GM23248 (cell line): Measurements from ENCODE around the gene AKAP12. TPM values are rescaled to one million over a fixed set of nuclear protein-coding genes. Genes with fewer than 3 reads are reported as not detected.

Experiments used
- DNase-seq: peaks from one replicate; pipeline ENCODE4 v3.0.0-alpha.2; 2015
- H2AFZ ChIP-seq: fragments of 200-600 bp; sonication (generic); 2 replicates; pipeline ENCODE4 v1.6.1; 2016; ENCODE audit warnings: antibody characterized with exemption
- H3F3A ChIP-seq: fragments of 200-600 bp; sonication (generic); 2 replicates; pipeline ENCODE4 v1.6.1; 2016; ENCODE audit warnings: mild to moderate bottlenecking, antibody characterized with exemption, mixed run types; ENCODE audit not compliant: insufficient read depth
- H3K27ac ChIP-seq: fragments of 200-600 bp; sonication (generic); 2 replicates; pipeline ENCODE4 v1.5.1; 2016; ENCODE audit warnings: mild to moderate bottlenecking
- H3K27me3 ChIP-seq: fragments of 200-600 bp; sonication (generic); replicated peaks from 2 replicates; pipeline ENCODE4 v1.6.1; 2016; ENCODE audit warnings: mild to moderate bottlenecking; ENCODE audit not compliant: insufficient read depth
- H3K36me3 ChIP-seq: fragments of 200-600 bp; sonication (generic); 2 replicates; pipeline ENCODE4 v1.6.1; 2016; ENCODE audit warnings: low read depth, mild to moderate bottlenecking
- H3K4me1 ChIP-seq: fragments of 200-600 bp; sonication (generic); 2 replicates; pipeline ENCODE4 v1.6.1; 2016; ENCODE audit warnings: mild to moderate bottlenecking; ENCODE audit not compliant: insufficient read depth
- H3K4me2 ChIP-seq: fragments of 200-600 bp; sonication (generic); one replicate; pipeline ENCODE4 v1.6.1; 2016; ENCODE audit warnings: mild to moderate bottlenecking; ENCODE audit not compliant: unreplicated experiment
- H3K4me3 ChIP-seq: fragments of 200-600 bp; sonication (generic); 2 replicates; pipeline ENCODE4 v1.5.1; 2016; ENCODE audit warnings: mild to moderate bottlenecking
- H3K79me2 ChIP-seq: fragments of 200-600 bp; sonication (generic); 2 replicates; pipeline ENCODE4 v1.6.1; 2016; ENCODE audit warnings: mild to moderate bottlenecking; ENCODE audit not compliant: insufficient read depth
- H3K9ac ChIP-seq: fragments of 200-600 bp; sonication (generic); 2 replicates; pipeline ENCODE4 v1.6.1; 2016; ENCODE audit warnings: mild to moderate bottlenecking
- H3K9me2 ChIP-seq: fragments of 200-600 bp; sonication (generic); 2 replicates; pipeline ENCODE4 v1.6.1; 2016; ENCODE audit warnings: mixed run types, mild to moderate bottlenecking, moderate library complexity; ENCODE audit not compliant: insufficient read depth
- H3K9me3 ChIP-seq: fragments of 200-600 bp; sonication (generic); one replicate; pipeline ENCODE4 v1.6.1; 2017; ENCODE audit warnings: low read depth
- H4K20me1 ChIP-seq: fragments of 200-600 bp; sonication (generic); 2 replicates; pipeline ENCODE4 v1.6.0; 2016; ENCODE audit not compliant: insufficient read depth
- EZH2 ChIP-seq: fragments of 200-600 bp; sonication (generic); IDR thresholded peaks from 2 replicates; pipeline ENCODE4 v1.6.1; 2018; ENCODE audit warnings: antibody characterized with exemption, mild to moderate bottlenecking; ENCODE audit not compliant: insufficient read depth, poor library complexity, severe bottlenecking
- EZH2phosphoT487 ChIP-seq: fragments of 200-600 bp; sonication (generic); IDR thresholded peaks from 2 replicates; pipeline ENCODE4 v1.6.1; 2018; ENCODE audit warnings: antibody characterized with exemption, moderate library complexity, mild to moderate bottlenecking, low read depth; ENCODE audit not compliant: insufficient read depth
- WGBS, 2 experiments: methylation state at CpG; one replicate each; pipeline ENCODE4 v1.1.6; 2015 to 2017; ENCODE audit warnings: low lambda C conversion rate in 2 of 2, low coverage in 1 of 2; ENCODE audit errors: missing lambda C conversion rate in 2 of 2; 5-methylcytosine and 5-hydroxymethylcytosine counted together
- in situ Hi-C: fragments of 300-500 bp; cut with MboI; formaldehyde crosslinking; loops from 2 replicates; pipeline ENCODE4 v1.15.0; 2020
- polyA plus RNA-seq: library from polyadenylated mRNA; unstranded; fragments of >200 nt; fragmentation: Nextera tagmentation; extraction: Ambion mirVana; gene quantifications from 2 replicates; pipeline ENCODE4 v1.2.1, GENCODE V29; 2016
- total RNA-seq: library from RNA; depleted of rRNA; stranded (reverse); fragments of >200 nt; shearing (Covaris generic); gene quantifications from 2 replicates; pipeline ENCODE4 v1.2.3, GENCODE V29; 2014

The AKAP12 gene
- total and polyA plus RNA-seq, 2 experiments from 2014 or later: 15.7 to 24.6 TPM

DNA sequence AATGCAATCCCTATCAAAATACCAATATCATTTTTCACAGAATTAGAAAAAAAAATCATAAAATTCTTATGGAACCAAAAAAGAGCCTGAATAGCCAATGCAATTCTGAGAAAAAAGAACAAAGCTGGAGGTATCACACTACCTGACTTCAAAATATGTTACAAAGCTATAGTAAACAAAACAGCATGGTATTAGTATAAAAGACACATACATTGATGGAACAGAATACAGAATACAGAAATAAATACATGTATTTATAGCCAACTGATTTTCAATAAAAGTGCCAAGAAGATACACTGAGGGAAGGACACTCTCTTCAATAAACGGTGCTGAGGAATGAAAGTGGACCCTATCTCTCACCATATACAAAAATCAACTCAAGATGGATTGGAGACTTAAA is 28.7 kb upstream of the AKAP12 start:
- no peak for DNase-seq
- Histone ChIP-seq H3K9ac (no peak overlapping the region), H3K9me2 (no peaks in the 10 kb centered on the region), H3K79me2 (no peaks in the 10 kb centered on the region), H2AFZ (no peak overlapping the region), H4K20me1 (no peaks in the 10 kb centered on the region), H3F3A (0 out of 2 replicates have a peak, but pooled peaks cover 5% of the 10 kb centered on the region), H3K27me3 (0 out of 2 replicates have a peak, but pooled peaks cover 8% of the 10 kb centered on the region), H3K4me1 (no peaks in the 10 kb centered on the region; the same call in 1 of the 2 replicates), H3K9me3 (no peaks in the 10 kb centered on the region), H3K4me2 (no peak overlapping the region), H3K4me3 (no peak overlapping the region), H3K27ac (no peak overlapping the region), H3K36me3 (no peaks in the 10 kb centered on the region)
- TF ChIP-seq EZH2: no peak
- no peak for TF ChIP-seq EZH2phosphoT487
- in situ Hi-C loops: no loop called here
- 92 to 95% methylated on average over 1 of the region's 1 CpG for WGBS, 2 experiments

GRCh38 chr6:151213352-151213751 is 26.4 kb upstream of the AKAP12 start:
- no peaks in the 10 kb centered on the region for H3K9me3 ChIP-seq
- H3K36me3 ChIP-seq: no peaks in the 10 kb centered on the region
- no peak overlapping the region for H3K27ac ChIP-seq
- H3K79me2 ChIP-seq: no peaks in the 10 kb centered on the region
- 0 out of 2 replicates have a peak, but pooled peaks cover 8% of the 10 kb centered on the region for H3K27me3 ChIP-seq
- no peak overlapping the region for H3K4me2 ChIP-seq
- no peak overlapping the region for H3K4me3 ChIP-seq
- TF ChIP-seq EZH2: no peak
- TF ChIP-seq EZH2phosphoT487: no peak
- no peaks in the 10 kb centered on the region; the same call in 1 of the 2 replicates for H3K4me1 ChIP-seq
- 83 to 85% methylated on average over 5 of the region's 5 CpGs for WGBS, 2 experiments
- H3K9me2 ChIP-seq: no peaks in the 10 kb centered on the region
- in situ Hi-C loops: no loop called here
- no peaks in the 10 kb centered on the region for H4K20me1 ChIP-seq
- DNase-seq: no peak
- 0 out of 2 replicates have a peak, but pooled peaks cover 5% of the 10 kb centered on the region for H3F3A ChIP-seq
- H2AFZ ChIP-seq: no peak overlapping the region
- no peak overlapping the region for H3K9ac ChIP-seq

DNA sequence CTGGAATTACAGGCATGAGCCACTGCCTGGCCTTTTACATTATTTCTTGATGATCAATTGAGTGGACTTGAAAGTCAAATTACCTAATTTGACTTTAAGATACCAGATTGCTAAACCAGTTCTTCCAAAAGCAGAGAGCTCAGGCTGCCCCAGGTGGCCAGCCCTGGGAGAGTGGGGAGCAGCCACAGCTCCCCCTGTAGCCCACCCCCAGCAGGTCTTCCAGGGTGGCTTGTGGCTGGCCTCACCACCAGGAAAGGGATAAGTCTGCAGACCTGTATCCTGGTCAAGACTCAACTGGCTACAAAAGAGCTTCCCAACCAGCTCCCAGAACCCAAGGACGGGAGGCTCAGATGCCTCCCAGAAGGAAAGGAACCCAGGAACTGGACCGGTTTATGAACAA is 23.8 kb upstream of the AKAP12 start:
- no peak overlapping the region for H2AFZ ChIP-seq
- no peaks in the 10 kb centered on the region for H3K9me2 ChIP-seq
- H3K4me3 ChIP-seq: no peak overlapping the region
- no peaks in the 10 kb centered on the region for H3K4me1 ChIP-seq
- DNase-seq: no peak
- H3K36me3 ChIP-seq: no peaks in the 10 kb centered on the region
- 0 out of 2 replicates have a peak, but pooled peaks cover 8% of the 10 kb centered on the region for H3K27me3 ChIP-seq
- H3K79me2 ChIP-seq: no peaks in the 10 kb centered on the region
- no peak overlapping the region for H3K4me2 ChIP-seq
- H3K27ac ChIP-seq: no peak overlapping the region
- 65 to 69% methylated on average over 2 of the region's 2 CpGs for WGBS, 2 experiments
- in situ Hi-C loops: no loop called here
- H3F3A ChIP-seq: no peaks in the 10 kb centered on the region
- no peaks in the 10 kb centered on the region for H3K9me3 ChIP-seq
- TF ChIP-seq EZH2phosphoT487 (no peak), EZH2 (no peak)
- no peak overlapping the region for H3K9ac ChIP-seq
- no peaks in the 10 kb centered on the region for H4K20me1 ChIP-seq

GRCh38 chr6:151216804-151217203 is 23.0 kb upstream of the AKAP12 start:
- no peak overlapping the region for H3K9ac ChIP-seq
- in situ Hi-C loops: no loop called here
- no peaks in the 10 kb centered on the region for H3K9me3 ChIP-seq
- no peaks in the 10 kb centered on the region for H3K9me2 ChIP-seq
- H3K79me2 ChIP-seq: no peaks in the 10 kb centered on the region
- 67 to 72% methylated on average over 6 of the region's 6 CpGs for WGBS, 2 experiments
- no peak overlapping the region for H2AFZ ChIP-seq
- no peaks in the 10 kb centered on the region for H3F3A ChIP-seq
- no peak for DNase-seq
- no peak overlapping the region for H3K4me3 ChIP-seq
- no peaks in the 10 kb centered on the region for H4K20me1 ChIP-seq
- H3K36me3 ChIP-seq: no peaks in the 10 kb centered on the region
- 0 out of 2 replicates have a peak, but pooled peaks cover 8% of the 10 kb centered on the region for H3K27me3 ChIP-seq
- no peaks in the 10 kb centered on the region for H3K4me1 ChIP-seq
- H3K4me2 ChIP-seq: no peak overlapping the region
- H3K27ac ChIP-seq: no peak overlapping the region
- TF ChIP-seq EZH2phosphoT487 (no peak), EZH2 (no peak)

DNA sequence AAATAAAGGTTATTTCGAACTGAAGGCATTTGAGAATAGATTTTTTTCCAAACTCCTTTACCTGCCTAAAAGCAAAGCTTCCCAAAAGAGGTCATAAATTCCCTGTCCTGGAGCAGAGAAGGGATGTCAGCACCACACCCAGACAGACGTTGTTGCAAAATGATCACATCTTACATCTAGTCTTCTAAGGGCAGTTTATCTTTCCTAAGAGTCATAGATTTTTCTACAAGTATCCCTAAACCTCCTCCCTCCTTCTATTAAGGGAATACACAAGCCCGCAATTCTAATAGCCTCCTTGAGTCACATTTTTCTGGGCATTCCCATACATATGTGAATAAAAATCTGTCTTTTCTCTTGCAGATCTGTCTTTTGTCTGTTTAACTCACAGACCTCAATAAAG is 20.6 kb upstream of the AKAP12 start:
- no peaks in the 10 kb centered on the region for H3F3A ChIP-seq
- WGBS, 2 experiments: 69 to 76% methylated on average over 3 of the region's 3 CpGs
- in situ Hi-C loops: no loop called here

More for the DNA sequence above, 20.6 kb upstream of the AKAP12 start:
- Histone ChIP-seq H3K4me3 (no peak overlapping the region), H3K36me3 (no peaks in the 10 kb centered on the region), H3K27me3 (0 out of 2 replicates have a peak, but pooled peaks cover 8% of the 10 kb centered on the region), H3K4me1 (no peaks in the 10 kb centered on the region), H3K9ac (no peak overlapping the region), H2AFZ (no peak overlapping the region), H3K79me2 (no peaks in the 10 kb centered on the region), H3K27ac (no peak overlapping the region), H3K9me2 (no peaks in the 10 kb centered on the region), H4K20me1 (no peaks in the 10 kb centered on the region), H3K4me2 (no peak overlapping the region), H3K9me3 (no peaks in the 10 kb centered on the region)
- no peak for DNase-seq
- no peak for TF ChIP-seq EZH2
- no peak for TF ChIP-seq EZH2phosphoT487
